A549 treated with Hydrocortisone at 1 μM for 4 hours (cell line): ENCODE results near the gene RIC3. TPM values are rescaled to one million over a fixed set of nuclear protein-coding genes. Genes with fewer than 3 reads are reported as not detected.

Source experiments
- total RNA-seq: library from RNA; stranded (reverse); fragments of 200-300 nt; extraction: Qiagen RNA extraction; gene quantifications from 5 replicates; pipeline ENCODE4 v1.2.3, GENCODE V29; 2022

RIC3 gene, protein sequence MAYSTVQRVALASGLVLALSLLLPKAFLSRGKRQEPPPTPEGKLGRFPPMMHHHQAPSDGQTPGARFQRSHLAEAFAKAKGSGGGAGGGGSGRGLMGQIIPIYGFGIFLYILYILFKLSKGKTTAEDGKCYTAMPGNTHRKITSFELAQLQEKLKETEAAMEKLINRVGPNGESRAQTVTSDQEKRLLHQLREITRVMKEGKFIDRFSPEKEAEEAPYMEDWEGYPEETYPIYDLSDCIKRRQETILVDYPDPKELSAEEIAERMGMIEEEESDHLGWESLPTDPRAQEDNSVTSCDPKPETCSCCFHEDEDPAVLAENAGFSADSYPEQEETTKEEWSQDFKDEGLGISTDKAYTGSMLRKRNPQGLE
- total RNA-seq, result 1.8 to 2.8 TPM (median 2.3 TPM) in 5 replicates

DNA sequence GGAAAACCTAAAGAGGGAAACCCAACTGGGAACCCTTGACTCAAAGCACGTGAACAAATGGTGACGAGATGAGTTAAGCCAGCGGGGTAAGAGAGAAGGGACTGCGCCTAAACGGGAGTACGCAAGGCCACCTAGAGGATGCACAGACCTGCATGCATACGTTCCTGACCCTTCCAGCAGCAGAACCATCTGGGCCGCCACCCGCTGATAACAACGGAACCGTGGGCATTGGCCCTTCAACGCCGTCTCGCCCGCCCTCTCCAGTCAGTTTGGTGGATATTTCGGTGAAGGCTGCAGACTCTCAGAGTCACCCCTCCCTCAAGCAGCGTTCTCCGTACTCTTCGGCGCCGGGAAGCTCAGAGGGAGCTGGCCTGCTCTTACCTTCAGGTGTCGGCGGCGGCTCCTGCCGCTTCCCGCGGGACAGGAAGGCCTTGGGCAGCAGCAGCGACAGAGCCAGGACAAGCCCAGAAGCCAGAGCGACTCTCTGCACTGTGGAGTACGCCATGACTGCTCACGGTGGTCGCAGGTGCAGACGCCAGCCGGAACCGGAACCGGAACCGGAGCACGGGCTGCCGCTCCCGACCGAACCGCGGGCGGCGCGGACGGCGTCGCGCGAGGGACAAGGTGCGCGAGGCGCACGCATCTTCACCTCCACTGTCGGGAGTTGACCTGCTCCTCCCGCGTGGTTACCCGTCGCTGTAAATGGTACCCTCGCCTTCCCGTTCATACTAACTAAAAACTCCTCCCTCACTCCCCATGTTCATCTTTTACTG, at the start of gene RIC3:
RIC3 (minus strand) TSS at position 541 of the 773 bp plus-strand sequence; CDS start at position 505, 36 bp downstream.

DNA sequence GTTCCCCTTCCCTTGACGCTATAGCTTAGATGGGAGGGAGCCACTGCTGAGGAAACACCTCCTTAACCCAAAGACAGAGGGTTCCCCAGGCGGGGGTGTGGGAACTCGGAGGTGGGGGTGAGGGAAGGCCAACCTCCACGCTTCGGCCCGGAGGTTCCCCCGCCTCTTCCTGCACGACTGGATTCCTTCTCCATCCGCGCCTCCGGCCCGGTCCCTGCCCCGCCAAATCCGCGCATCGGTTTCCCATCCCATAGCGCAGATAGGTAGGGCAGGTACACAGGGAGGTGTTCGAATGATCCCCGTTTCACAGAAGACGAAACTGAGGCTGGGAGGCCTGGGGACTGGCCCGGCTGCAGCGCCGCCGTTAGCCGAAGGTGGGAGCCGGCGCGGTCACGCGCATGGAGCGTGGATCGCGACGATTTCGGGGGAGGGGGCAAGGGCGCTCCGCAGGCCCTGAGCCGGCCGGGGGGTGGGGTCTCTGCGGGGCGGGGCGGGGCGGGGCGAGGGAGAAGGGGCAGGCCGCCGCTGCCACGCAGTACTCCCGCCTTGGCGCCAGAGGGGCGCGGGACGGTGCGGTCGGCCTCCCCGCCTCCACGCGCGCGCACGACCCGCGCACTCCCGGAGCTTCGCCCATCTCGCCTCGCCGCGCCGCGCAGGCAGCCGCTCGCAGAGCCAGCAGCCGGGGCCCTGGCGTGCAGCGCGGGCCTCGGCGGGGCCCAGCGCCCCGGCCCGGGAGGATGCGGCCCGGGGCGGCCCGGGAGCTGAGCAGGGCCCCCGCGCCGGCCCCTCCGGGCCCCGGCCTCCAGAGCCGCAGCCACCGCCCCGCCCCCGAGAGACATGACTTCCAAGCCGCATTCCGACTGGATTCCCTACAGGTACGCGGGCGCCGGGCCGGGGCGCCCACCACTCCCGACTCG, 87.9 kb downstream of the RIC3 start, which contains the start of gene TUB:
TUB (plus strand) TSS at position 538 of the 917 bp plus-strand sequence; CDS start at position 838, 300 bp downstream.

Other genes with a start within 250 kb of the RIC3 start
- not detected in 5 replicates for gene OR10A6, start 237.8 kb downstream of the RIC3 start, total RNA-seq
- not detected in 5 replicates for gene OR10A3, start 227.3 kb downstream of the RIC3 start, total RNA-seq
- gene NLRP10, start 203.6 kb downstream of the RIC3 start, total RNA-seq, result not detected in 5 replicates
- gene EIF3F, start 181.7 kb downstream of the RIC3 start, total RNA-seq, result 292 to 328 TPM (median 321 TPM) in 5 replicates
- gene TUB, start 87.8 kb downstream of the RIC3 start, total RNA-seq, result 5.0 to 7.4 TPM (median 6.1 TPM) in 5 replicates
- gene LMO1, start 94.9 kb upstream of the RIC3 start, total RNA-seq, result 1.9 to 3.6 TPM (median 2.8 TPM) in 5 replicates